ENCODE measurements around the gene AKNA.

The AKNA gene

GRCh38 chr9:114414346-114414745, 26.6 kb upstream of the AKNA start:
- no peak for DNase-seq (ENCODE audit: low read depth)

DNA sequence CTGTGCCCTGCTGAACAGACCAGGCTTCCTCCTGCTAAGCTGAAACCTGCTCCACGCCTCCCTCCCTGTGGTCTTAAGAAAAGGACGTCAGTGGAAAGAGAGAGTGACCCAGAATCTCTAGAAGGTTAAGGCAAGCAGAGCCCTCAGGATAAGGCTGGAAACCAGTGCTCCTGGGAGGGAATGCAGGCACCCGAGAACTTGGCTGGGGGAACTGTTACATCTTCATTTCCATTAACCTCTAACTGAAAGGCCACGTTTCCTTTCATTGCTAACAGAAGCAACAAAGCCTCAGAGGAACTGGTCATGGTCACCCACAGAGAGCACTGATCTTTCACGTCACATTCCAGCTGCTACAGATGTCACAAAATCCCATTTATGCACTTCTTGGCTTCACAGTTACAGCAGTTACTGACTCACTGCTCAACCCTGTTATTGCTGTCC, 26.1 kb upstream of the AKNA start:
- DNase-seq (ENCODE audit: low read depth), result peak; percentile 37

DNA sequence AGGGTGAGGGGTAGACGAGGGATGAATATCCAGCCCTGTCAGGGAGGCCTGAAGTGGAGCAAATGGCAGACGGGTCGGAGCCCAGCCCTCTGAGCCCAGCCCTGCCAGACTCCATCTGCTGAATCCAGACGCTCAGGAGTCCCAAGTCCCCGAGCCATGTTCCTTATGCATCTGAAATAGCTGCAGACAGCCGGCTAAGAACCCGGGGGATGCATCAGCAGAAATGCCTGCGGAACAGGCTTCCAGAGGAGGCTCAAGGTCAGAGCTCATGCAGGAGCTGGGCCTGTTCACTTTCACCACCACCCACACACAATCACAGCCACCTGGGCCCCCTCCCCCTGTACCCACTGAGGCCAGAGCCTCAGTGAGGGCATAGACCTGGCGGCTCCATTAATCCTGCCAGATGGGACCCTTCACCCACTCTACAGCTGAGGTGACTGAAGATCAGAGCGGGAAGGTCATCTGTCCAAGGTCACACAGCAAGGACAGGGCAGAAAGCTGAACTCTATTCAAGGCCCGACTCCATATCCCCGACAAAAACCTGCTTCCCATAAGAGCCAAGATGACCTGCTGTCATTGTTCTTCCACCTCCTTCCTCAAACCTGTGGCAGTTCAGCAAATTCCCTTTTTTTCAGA, 24.4 kb upstream of the AKNA start:
- DNase-seq (ENCODE audit: low read depth), result no peak

DNA sequence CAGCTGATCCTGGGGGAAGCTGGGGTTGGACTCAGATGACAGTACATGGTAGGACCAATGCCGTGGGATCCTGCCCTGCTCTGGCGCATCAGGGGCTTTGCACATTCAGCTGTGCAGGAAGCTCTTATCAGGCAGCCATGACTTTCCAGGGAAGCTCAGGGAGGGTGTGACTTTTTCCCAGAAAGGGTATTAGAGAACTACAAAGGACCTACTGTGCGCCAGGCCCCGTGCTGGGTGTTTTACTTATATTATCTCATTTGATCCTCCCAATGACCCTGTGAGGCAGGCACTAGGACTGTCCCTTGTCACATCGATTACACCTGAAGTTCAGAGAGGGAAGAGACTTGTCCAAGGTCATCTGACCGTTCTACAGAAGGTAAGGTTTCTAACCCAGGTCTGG, 23.7 kb upstream of the AKNA start:
- no peak for DNase-seq (ENCODE audit: low read depth)

- no peak for DNase-seq (ENCODE audit: low read depth)
Observed at GRCh38 chr9:114410910-114411309, 23.1 kb upstream of the AKNA start.

DNA sequence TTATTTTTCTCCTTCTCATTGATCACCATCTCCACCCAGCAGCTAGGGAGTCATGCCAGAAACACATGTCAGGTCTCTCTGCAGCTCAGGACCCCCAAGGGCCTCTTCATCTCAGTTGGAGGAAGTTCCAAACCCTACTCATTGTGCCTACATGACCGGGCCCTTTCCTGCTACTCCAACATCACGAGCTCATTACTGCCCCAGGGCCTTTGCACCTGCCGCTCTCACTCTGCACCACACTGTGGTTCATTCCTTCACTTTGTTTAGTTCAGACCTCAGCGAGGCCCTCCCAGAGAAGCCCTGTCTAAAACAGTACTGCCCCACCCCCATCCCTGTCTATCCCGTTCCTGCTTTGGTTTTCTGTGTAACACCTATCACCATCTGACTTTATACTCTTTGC, 22.1 kb upstream of the AKNA start:
- no peak for DNase-seq (ENCODE audit: low read depth)

DNA sequence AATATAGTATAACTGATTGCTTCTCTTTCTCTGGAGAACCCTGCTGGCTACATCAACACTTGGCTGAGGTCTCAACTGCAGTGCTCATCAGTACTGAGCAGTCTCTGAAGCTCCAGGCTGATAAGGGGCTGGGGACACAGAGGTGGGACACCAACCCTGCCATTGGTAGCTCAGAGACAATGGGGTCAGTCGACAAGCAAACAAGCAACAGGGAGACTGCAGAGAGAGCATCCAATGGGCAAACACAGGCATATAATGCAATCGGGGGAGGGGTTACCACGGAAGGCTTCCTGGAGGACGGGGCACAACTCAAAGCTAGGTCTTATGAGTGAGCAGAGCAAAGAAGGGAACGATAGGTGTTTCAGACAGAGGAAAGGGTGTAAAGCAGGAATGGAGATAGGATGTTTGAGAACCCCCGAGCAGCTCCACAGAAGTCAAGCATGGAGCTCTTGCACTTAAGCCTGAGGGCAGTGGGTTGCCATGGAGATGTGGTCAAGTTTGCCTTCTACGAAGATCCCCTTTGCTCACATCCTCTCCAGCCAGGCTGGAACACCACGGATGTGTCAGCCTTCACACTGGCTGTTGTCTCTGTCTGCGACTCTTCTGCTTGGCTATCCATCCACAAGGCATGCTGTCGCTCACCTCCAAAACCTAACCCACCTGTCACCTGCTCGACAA, 21.5 kb upstream of the AKNA start:
- no peak for DNase-seq (ENCODE audit: low read depth)

DNA sequence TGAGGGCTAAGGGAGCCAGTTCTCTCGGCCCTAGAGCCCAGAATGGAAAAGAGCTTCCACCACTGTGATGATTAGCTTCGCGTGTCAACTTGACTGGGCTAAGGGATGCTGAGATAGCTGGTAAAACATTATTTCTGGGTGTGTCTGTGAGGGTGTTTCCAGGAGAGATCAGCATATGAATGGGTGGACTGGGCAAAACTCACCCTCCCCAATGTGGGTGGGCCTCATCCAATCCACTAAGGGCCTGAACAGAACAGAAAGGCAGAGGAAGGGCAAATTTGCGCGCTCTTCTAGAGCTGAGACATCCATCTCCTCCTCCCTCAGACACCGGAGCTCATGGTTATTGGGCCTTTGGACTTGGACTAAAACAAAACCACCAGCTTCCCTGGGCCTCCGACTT, 20.9 kb upstream of the AKNA start:
- no peak for DNase-seq (ENCODE audit: low read depth)

- no peak for DNase-seq (ENCODE audit: low read depth)
Observed at GRCh38 chr9:114407889-114408288, 20.1 kb upstream of the AKNA start.

DNA sequence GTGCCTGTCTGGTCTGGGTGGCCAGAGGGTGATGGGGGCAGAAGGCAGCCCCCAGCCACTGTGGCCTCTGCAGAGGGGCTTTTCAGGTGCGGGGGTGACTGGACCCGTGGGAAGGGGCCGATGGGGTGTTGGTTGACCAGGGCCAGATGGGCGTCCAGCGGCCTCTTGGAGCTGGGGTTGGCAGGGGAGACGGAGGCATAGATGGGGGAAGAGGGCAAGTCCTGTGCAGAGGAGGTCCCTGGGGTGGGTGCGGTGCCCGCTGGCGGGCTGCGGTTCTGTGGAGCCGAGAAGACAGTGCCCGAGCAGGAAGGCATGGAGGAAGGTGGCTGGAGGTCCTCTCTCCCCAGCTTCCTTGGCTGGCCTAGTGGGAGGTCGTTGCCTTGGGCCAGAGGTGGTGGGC, 18.7 kb upstream of the AKNA start:
- no peak for DNase-seq (ENCODE audit: low read depth)

GRCh38 chr9:114405294-114406034, 17.7 kb upstream of the AKNA start:
- DNase-seq (ENCODE audit: low read depth), result no peak

- DNase-seq (ENCODE audit: low read depth), result no peak
Observed at GRCh38 chr9:114404531-114404930, 16.7 kb upstream of the AKNA start.

DNA sequence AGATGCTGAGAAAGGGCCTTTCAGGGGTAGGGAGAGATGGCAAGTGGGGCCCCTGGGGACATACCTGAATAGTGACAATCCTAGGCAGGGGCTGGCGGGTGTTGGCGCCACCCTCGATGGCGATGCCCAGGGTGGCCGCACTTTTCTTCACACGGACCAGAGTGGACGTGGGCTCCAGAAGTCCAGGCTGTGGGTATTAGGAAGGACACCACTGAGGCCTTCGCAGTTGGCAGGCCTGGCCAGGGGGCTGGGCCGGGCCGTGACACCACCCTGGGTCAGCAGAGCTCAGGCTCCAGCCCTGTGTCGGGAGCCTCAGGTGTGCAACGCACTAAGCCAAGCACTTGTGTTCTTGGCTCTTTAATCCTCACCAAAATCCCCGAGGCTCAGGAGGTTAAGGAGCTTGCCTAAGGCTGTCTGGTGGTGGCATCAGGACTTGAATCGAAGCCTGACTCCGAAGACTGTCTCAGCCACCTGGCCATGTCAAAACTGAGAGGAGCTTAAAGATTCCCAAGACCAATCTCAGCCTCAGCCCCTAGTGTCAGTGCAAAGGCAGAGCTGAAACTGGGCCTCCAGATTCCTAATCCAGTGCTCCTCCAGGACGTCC, 15.5 kb upstream of the AKNA start:
- DNase-seq (ENCODE audit: low read depth), result no peak

DNA sequence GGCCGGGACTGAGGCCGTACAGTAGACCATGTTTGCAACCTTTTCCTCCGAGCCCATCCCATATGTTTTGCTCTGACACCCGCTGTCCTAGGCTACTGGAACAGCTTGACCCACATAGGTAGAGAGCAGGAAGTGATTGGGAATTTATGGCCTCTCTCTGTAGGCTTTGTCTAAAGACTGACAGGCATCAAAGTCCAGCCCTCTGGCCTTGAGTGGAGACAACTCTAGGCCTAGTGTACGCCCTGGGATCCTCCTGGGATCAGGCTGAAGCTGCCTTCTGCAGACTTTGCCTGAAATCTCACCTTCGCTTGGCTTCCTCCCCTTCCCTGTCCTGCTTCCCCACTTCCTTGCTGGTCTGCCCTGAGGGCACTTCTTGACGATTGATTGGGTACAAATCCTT, 13.6 kb upstream of the AKNA start:
- DNase-seq (ENCODE audit: low read depth), result no peak

- no peak for DNase-seq (ENCODE audit: low read depth)
Observed at GRCh38 chr9:114400772-114401171, 13.0 kb upstream of the AKNA start.

DNA sequence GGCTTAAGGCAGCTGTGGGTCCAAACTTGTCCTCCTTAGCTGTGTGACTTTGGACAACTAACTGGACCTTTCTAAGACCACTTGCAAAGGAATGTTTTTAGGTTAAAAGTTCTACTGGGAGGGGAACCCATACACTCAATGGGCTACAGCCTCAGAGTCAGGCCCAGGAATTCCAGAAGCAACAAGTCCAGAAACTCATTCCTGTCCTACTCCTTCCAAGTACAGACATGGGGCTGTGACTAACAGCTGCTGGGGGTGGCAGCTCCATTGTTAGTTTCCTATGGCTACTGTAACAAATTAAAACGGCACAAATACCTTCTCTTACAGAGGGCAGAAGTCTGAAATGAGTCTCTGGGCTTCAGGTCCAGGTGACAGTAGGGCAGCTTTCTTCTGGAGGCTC, 12.4 kb upstream of the AKNA start:
- DNase-seq (ENCODE audit: low read depth), result no peak

DNA sequence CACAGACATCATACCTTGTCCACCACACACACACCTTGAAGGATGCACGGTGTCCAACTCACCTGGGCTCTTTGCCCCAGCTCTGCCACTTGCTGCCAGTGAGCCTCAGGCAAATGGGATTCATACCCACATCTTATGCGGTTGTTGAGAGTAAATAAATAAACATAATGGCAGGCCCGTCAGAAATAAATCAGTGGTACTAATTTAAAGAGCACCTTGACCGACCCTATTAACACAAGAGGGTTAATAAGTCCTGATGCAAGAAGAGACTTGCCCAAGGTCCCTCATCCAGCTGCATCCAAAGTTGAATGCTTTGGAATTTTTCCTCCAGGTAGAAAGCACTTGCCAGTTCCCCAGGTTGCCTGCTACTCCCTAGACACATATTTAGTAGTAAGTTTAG, 11.6 kb upstream of the AKNA start:
- DNase-seq (ENCODE audit: low read depth), result no peak

- peak; percentile 44 for DNase-seq (ENCODE audit: low read depth)
Observed at GRCh38 chr9:114397848-114398605, 10.2 kb upstream of the AKNA start.

- DNase-seq (ENCODE audit: low read depth), result no peak
Observed at GRCh38 chr9:114397219-114397847, 9.6 kb upstream of the AKNA start.

DNA sequence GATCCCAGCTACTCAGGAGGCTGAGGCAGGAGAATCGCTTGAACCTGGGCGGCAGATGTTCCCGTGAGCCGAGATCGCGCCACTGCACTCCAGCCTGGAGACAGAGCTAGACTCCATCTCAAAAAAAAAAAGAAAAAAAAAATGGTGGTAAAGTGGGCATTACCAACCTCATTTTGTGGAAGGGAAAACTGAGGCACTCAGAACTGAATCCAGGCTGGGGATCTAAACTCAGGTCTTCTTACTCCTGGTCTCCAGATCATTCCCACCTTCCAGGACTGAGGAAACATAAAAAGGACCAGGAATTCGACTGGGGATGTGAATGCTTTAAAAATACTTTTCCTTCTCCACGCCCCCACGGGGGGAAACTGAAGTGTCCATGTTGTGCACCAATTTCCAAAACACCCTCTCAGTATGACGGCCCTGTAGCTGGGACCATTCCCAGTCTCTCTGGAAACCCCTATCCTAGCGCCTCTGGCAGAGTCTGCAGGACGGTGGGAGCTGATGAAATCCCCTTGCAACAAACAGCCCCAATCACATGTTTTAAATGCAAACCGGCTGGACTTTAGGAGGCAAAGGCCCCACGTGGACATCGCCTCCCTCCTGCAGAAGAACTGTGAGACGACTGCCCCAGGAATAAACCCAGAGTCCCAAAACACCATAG, 8.9 kb upstream of the AKNA start:
- no peak for DNase-seq (ENCODE audit: low read depth)

GRCh38 chr9:114395768-114396167, 8.0 kb upstream of the AKNA start:
- no peak for DNase-seq (ENCODE audit: low read depth)

Measured in GM04503 (cell line).